HG02763 (cell line): ENCODE data around the gene BIRC7.

ENCODE experiments used
- ATAC-seq: cut with Tn5 transposase; IDR thresholded peaks from one replicate; pipeline ENCODE4 v1.9.1; 2021; ENCODE audit warnings: mild to moderate bottlenecking, moderate library complexity; ENCODE audit not compliant: unreplicated experiment

Gene BIRC7

DNA sequence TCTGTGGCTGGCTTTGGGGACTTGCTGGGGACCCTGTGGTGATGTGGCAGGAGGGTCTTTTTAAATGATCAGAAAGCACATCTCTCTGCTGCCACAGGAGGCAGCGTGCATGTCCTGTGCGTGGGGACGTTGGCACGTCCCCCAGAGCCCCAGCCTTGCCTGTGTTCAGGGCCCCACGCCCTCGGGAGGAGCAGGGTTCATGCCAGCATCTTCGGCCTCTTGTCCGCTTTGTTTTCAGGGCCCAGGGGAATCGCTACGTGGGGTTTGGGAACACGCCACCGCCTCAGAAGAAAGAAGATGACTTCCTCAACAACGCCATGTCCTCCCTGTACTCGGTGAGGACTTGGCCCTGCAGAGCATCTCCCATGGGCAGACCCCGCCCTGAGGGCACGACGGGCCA is 43.0 kb downstream of the BIRC7 start:
- no peak for ATAC-seq

DNA sequence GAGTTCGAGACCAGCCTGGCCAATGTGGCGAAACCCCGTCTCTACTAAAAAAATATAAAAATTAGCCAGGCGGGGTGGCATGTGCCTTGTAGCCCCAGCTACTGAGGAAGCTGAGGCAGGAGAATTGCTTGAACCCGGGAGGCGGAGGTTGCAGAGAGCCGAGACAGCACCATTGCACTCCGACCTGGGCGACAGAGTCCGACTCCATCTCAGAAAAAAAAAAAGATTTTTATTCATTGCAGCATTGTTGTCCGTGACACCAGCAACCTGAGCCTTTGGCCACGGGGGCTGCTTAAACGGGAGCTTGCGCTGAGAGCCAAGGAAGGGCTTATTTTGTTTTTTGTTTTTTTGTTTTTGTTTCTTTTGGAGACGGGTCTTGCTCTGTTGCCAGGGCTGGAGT is 44.2 kb downstream of the BIRC7 start:
- no peak for ATAC-seq

DNA sequence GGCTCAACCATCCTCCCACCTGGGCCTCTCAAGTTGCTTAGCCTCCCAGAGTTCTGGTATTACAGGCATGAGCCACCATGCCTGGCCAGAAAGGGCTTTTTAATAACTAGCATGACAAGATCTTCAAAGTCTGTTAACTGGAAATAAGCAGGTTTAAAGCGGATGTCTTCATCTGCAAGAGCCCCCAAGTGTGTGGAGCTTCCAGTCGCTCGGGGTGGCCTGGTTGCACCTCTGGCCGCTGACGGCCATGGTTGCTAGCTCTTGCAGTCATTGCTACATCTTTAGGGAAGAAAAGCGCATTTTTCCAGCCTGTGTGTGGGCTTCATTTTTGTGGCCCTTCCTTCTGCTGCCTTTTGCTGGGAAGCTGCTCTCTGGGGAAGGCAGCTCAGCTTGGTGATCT is 44.7 kb downstream of the BIRC7 start:
- ATAC-seq = no peak

DNA sequence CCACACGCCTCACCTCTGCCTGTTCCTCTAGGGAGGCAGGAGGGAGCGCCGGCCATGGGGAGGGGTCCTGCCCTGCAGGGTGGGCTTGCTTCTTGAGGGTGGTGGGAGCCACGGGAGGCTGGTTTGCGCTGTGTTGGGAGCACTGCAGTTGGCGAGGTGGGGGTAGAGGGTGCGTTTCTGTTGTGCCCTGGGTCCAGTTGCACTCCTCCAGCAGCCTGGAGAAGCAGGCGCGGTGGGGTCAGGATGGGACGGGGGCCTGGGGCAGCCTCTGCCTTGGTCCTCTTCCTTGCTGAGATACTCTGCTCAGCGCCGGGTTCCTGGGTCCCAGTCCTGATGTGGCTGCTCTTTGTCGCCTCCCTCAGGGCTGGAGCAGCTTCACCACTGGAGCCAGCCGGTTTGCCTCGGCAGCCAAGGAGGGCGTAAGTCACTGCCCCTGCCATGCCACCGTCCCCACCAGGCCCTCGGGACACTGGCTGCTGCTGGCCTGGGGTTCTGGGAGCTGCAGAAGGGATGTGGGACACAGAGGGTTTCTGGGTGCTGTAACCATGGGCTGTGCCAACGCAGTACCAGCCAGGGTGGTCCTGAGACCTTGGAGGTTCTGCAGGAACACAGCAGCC is 45.3 kb downstream of the BIRC7 start:
- ATAC-seq = no peak

DNA sequence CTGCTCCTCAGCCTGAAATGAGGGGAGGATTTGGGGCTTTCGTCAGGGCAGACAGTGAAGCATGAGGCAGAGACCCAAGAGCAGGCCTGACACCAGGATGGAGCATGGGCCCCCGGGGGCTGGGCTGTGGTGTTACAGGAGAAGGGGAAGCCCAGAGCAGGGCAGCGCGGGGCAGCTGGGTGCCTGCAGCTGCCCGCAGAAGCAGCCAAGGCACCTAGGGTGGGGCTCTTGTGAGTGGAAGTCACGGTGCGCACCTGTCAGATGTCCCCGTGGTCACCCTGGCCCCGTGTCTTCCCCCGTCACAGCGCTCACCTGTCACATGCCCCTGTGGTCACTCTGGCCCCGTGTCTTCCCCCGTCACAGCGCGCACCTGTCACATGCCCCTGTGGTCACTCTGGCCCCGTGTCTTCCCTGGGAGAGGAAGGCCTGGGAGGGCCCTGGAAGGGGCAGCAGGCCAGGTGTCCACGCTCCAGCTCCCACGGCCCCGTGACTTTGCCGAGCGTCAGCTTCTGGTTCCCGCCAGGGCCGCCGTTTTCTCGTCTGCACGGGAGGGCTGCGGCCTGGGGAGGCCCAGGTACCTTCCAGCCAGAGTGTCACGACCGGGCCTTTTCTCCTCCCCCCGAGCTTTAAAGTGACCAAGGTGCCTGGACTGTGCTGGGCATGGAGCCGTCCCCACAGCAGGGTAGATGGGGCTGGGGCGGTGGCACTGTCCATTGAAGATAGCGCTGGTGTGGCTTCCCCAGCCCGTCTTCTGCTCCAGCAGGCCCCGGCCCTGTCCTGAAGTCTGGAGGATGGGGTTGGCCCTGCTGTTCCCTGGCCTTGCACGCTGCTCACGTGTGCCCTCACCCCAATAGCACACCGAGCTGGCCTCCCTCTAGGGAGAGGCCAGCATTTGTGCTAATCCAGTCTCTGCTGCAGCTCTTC is 46.3 kb downstream of the BIRC7 start:
- ATAC-seq = no peak

DNA sequence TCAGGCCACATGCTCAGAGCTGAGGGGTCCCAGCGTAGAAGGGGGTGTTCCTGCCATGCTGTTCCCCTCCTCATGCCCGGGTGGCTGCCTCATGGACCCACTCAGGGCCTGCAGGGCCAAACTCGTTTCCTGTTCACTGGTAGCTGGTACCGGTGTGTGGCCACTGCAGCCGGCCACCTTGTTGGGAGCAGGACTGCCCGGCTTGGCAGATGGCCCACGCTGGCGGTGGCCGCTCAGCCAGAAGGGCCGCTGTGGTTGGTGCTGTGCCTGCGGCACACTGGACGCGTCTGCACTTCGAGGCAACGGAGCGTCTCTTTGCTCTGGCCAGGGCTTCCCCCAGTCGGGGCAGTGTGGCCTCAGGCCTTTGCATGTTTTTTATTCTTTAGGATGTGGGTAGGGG is 47.2 kb downstream of the BIRC7 start:
- ATAC-seq = no peak

DNA sequence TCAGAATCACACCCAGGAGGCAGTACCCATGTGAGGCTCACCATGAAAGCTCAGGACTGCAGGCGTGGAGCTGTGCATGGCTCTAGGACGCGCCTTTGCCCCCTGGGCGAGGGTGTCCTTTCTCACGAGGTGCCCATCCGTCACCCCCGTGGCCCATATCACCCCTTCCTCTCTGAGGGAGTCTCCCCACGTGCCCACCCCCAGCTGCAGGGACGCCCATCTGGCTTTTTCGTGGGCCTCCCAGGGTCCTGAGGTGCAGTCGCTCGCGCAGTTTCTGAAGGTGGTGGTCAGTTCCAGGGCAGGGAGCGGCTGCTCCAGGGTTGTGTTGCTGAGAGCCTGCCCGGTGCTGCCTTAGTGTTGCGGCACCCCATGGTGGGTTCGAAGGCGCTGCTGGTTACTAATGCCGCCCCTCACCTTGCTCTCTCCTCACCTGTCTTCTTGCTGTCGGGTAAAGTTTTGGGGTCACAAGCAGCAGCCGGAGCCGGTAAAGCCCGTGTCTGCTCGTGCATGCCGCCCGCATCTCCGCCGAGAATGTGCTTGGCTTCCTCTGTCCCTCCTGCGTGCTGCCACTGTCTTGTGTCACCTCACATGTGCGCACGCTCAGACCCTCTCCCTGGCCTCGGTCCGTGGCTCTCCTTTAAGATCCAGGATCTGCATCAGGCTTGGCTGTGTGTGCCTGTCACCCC is 47.8 kb downstream of the BIRC7 start:
- ATAC-seq = no peak

DNA sequence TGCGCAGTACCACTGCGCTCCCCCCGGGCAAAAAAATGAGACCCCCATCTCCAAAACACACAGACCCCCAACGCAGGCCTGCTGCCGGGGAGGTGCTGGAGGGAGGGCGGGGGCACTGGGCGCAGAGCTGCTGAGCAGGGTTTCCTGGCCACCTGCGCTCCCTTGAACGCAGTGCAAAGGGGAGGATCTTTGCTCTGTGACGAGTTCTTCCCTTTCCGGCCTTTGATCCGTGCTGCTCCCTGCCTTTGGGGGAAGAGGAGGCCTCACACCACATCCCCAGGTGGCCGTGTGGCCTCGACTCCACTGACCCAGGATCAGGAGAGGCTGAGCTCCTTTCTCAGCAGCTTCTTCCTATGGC is 48.4 kb downstream of the BIRC7 start:
- no peak for ATAC-seq

DNA sequence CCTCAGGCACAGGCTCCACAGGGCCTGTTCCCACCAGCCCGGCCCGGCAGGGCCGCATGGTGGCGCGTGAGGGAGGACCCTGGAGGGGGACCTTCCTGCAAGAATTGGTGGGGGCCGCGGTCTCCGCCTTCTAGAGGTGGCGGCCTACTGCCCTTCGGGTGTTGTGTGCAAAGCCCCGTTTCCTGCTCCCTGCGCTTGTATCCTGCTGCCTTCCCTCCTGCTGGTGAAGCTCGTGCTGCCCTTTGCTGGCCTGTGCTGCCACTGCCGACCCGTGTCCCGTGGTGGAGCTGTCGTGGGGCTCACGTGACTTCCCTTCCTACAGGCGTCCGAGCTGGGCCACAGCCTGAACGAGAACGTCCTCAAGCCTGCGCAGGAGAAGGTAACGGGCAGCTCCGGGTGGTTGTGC is 48.8 kb downstream of the BIRC7 start:
- no peak for ATAC-seq

DNA sequence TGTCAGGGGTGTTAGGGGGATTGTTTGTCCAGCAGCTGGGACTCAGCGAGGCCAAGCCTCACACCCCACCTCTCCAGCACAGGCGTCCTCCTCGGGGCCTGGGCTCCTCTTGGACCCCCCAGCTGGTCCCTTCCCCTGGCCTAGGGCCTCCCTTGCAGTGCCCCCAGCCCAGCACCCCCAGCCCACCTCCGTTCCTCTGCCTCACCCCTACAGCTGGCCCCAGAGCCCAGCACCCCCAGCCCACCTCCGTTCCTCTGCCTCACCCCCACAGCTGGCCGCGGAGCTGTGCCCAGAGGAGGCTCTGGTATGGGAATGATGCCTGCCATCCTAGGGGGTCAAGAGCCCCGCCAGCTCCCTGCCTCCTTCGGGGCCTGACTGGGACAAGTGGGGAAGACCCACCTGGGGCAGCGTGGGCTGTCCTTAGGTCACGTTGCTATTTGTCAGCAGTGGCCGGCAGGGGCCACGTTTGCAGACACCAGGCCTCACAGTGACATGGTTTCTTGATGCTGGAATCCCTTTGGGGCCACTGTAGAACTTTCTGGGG is 49.3 kb downstream of the BIRC7 start:
- no peak for ATAC-seq

DNA sequence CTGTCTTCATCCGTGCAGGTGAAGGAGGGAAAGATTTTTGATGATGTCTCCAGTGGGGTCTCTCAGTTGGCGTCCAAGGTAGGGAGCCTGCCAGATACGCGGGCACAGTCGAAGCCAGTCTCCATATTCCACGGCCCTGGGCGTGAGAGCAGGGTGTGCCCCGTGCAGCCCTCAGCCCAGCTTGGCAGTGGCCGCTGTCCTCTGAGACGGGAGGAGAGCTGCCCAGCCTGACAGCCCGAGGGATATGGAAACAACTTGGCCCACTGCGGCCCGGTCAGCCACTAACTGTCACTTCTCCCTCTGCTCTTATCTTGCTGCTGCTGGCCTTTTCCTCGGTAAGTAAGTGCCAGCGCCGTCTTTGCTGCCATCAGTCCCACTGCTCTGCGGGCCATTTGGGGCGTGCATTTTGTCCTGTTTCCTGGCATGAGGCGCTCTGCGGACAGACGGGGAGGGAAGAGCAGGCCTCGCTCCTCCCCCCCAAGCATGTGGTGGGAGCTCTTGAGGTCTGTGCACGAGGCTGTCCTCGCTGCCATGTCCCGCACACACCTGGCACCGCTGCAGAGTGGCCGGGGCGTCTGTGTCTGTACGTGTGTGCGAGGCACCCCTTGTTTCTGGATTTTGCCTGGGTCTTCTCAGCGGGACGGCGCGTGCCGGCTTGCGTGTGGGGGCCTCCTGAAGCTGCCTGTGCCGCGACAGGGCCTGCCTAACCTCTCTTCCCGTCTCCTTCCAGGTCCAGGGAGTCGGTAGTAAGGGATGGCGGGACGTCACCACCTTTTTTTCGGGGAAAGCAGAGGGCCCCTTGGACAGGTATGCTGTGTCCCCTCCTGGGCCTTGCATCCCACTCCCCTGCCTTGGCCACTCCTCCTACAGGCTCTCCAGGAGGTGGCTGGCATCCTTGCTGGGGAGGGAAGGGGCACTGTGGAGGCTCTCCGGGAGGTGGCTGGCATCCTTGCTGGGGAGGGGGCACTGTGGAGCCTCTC is 50.2 kb downstream of the BIRC7 start:
- no peak for ATAC-seq

DNA sequence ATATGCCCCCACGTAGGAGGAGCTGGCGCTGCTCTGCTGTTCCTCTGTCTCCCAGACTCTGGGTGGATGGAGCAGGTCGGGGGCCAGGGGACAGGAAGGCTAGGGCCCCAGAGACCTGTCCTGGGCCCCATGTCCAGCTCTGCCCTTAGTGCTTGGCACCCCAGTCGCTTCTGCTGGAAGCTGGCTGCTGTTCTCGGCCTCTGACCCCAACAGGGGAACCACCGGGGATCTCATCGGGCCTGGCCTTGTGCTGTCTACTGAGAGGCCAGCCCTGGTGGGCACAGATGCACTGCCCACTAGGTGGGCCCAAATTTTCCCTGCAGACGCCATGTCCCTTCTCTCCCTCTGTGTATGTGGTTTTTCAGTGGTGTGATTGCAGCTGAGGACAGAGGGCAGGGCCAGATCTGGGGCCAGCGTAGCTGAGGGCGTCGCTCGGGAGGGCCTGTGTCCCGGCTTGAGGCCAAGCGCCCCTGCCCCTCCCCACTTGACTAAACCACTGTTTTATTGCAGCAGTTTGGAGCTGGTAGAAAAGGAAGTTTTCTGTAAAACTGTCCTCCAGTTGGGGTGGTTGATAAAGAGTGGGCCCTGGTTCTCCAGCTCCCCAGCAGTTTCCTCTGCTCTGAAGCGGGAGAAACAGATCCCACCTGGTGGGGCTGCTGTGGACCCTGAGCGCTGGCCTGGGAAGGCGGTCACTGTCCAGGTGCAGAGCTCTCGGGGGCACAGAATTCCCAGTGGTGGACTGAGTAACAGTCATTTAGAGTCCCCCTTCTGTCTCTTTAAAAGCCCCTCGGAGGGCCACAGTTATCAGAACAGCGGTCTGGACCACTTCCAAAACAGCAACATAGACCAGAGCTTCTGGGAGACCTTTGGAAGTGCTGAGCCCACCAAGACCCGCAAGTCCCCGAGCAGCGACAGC is 51.3 kb downstream of the BIRC7 start:
- ATAC-seq = no peak

DNA sequence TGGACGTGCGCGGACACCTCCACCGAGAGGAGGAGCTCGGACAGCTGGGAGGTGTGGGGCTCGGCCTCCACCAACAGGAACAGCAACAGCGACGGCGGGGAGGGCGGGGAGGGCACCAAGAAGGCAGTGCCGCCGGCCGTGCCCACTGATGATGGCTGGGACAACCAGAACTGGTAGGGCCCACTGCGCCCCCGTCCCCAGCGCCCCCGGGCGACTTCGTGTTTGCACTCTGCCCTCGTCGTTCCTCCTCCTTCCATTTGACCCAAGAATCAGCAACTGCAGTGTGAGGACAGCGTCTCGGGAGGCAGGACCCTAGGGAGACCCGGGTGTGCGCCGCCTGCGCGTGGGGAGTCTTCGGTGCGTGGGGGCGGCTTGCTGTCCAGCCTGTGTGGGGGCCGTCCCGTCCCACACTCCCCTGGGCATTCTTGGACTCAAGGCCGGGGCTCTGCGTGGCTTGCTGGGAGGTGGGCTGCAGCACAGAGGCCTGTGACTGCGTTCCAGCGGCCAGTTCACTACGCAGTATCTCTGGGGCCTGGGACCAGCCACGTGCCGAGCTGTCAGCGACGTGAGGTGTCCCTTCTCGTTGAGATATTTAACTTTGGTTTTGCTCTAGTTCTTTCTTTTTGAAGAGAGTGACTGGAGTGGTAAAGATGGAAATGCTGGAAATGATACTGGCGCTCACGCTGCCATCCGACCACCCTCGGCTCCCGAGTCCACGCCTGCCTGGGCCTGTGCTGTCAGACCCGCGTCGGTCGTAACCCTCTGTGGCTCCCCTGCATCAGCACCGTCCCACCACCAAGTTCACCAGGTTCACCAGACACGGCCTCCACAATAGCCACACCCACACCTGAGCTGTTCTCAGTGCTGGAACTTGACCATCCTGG is 52.2 kb downstream of the BIRC7 start:
- ATAC-seq = no peak

DNA sequence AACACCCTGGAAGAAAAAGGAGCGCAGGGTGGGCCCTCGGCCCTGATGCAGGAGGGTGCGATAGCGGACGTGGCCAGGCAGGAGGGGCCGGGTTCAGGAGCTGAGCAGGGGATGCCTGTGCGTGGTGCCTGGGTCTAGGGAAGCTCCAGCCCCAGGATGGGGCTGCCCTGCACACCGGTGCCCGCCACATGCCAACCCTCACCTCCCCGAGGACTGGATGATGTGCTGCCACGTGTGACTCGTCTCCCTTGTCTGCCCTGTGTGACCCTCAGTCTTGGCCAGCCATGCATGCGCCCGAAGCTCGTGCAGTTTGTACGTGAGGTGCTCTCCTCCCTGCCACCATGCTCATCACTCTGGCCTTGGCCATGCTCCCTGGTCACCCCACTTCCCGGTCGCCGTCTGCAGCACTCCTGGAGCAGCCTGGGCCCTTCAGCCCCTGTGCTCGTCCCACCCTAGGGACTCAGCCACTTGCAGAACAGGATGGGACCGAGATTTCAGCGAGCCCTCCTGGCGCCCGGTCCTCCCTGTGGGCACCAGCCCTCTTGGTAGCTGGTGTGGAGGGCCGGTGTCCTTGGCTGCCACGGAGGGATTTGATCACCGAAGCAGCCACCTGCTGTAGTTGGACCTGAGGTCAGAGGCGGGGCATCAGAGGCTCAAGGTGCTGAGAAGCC is 53.0 kb downstream of the BIRC7 start:
- no peak for ATAC-seq

DNA sequence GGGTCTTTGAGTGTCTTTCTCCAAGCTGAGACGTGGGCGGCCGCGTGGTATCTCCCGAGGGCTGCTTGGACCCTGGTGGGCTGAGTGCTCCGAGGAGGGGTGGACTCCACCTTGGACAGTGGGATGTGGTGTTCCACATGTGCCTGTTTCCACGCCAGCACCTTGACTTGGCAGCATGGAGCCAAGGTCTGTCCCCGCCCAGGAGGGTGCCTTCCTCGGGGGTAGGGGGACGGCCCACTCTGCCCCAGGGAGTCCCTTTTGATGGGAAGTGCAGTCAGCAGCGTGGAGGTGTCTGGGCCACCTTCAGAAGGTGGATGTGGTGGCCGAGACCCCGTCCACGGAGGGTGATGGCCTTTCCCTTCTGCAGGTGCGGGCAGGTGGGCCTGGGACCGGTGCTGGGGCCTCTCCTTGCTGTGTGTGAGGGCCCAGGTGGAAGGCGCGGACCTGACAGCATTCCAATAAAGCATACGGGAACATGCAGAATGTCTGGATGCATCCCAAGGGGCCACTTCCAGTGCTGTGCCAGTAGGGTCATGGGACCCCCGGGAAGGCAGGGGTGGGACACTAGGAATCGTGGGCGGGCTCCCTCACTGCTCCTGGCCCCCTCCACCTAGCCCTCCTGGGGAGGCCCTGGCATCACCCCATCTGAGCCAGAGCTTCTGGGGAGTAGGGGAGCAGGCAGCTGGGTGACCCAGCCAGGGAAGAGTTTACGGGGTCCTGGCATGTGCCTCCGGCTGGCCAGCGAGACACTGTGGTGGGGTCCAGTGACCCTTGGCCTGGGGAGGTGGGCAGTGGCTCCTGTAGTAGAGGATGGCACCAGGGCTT is 53.8 kb downstream of the BIRC7 start:
- ATAC-seq = no peak
